Esophagus muscularis mucosa (tissue), 4 donors: ENCODE measurements around the gene CNNM1. TPM values are rescaled to one million over a fixed set of nuclear protein-coding genes. Genes with fewer than 3 reads are reported as not detected.

Experiments used
- DNase-seq: peaks from one replicate; pipeline ENCODE4 v3.0.0-alpha.2; 2017; ENCODE audit errors: extremely low spot score
- H3K27ac ChIP-seq, 4 donors: fragments of 200-600 bp; sonication (generic); replicated peaks in 1 of 4; 1 replicate in 3 of 4; 2 replicates in 1 of 4; pipeline ENCODE4 v1.5.1; 2016 to 2019; ENCODE audit warnings: mild to moderate bottlenecking in 1 of 4
- H3K27me3 ChIP-seq, 4 donors: fragments of 200-600 bp; sonication (generic); one replicate each; pipeline versions ENCODE4 v1.5.1 to v1.6.0; 2016 to 2019
- H3K36me3 ChIP-seq, 4 donors: fragments of 200-600 bp; sonication (generic); one replicate each; pipeline ENCODE4 v1.5.1; 2016 to 2019
- H3K4me1 ChIP-seq, 4 donors: fragments of 200-600 bp; sonication (generic); one replicate each; pipeline ENCODE4 v1.5.1; 2016 to 2019
- H3K4me3 ChIP-seq, 4 donors: fragments of 200-600 bp; sonication (generic); 1 replicate in 2 of 4; 2 replicates in 2 of 4; pipeline ENCODE4 v1.5.1; 2016 to 2019; ENCODE audit warnings: mild to moderate bottlenecking in 4 of 4, moderate library complexity in 1 of 4
- H3K9me3 ChIP-seq, 4 donors: fragments of 200-600 bp; sonication (generic); 1 replicate in 3 of 4; 2 replicates in 1 of 4; pipeline ENCODE4 v1.5.1; 2016 to 2019
- CTCF ChIP-seq, 3 experiments: fragments of 200-600 bp in 2 of 3; fragments of 450-650 bp in 1 of 3; sonication (generic) in 2 of 3; IDR thresholded peaks; one replicate each; pipeline ENCODE4 v1.5.1; 2017 to 2019; ENCODE audit warnings: antibody characterized with exemption in 3 of 3, mild to moderate bottlenecking in 2 of 3, moderate library complexity in 1 of 3
- EP300 ChIP-seq: sonication (generic); formaldehyde crosslinking; IDR thresholded peaks from one replicate; pipeline ENCODE4 v1.6.1; 2017; ENCODE audit warnings: antibody characterized with exemption
- POLR2A ChIP-seq: fragments of 450-650 bp; IDR thresholded peaks from one replicate; pipeline ENCODE4 v1.6.1; 2017; ENCODE audit warnings: antibody characterized with exemption, moderate library complexity, mild to moderate bottlenecking, low read depth
- POLR2AphosphoS5 ChIP-seq, 2 donors: sonication (generic); formaldehyde crosslinking; IDR thresholded peaks; one replicate each; pipeline ENCODE4 v1.6.1; 2017; ENCODE audit warnings: antibody characterized with exemption in 2 of 2
- WGBS: methylation state at CpG from one replicate; pipeline ENCODE4 v1.1.5; 2018; 5-methylcytosine and 5-hydroxymethylcytosine counted together
- intact Hi-C: fragments of 100-400 bp; cut with DNase I; formaldehyde crosslinking; loops from one replicate; pipeline ENCODE4 v1.15.1; 2023
- total RNA-seq, 4 donors: library from RNA; depleted of rRNA; stranded (reverse); fragments of >200 nt; gene quantifications; one replicate each; pipeline versions ENCODE4 v1.1.0 to v1.2.1, GENCODE V29; 2016

The CNNM1 gene
- total RNA-seq, 4 donors from 2014 or later = 1.7 to 3.4 (median 2.7) TPM

GRCh38 chr10:99387541-99387940, 58.4 kb downstream of the CNNM1 start:
- no peak for TF ChIP-seq EP300
- no peak for TF ChIP-seq CTCF (IDR thresholded peaks at IDR 0.05)
- no peak for TF ChIP-seq POLR2A
- TF ChIP-seq POLR2AphosphoS5 (IDR thresholded peaks at IDR 0.05) = no peak
- Histone ChIP-seq H3K27me3 (no peaks in the 10 kb centered on the region), H3K36me3 (peaks cover 0 to 3% (median 0%) of the 10 kb centered on the region in 4 donors), H3K9me3 (no peaks in the 10 kb centered on the region), H3K4me3 (no peak overlapping the region), H3K4me1 (peaks cover 17 to 21% (median 18%) of the 10 kb centered on the region in 4 donors), H3K27ac (no peak overlapping the region)
- WGBS = 89% methylated on average over 7 of the region's 11 CpGs
- DNase-seq = no peak
- intact Hi-C loops = no loop called here

- TF ChIP-seq EP300 (no peak), POLR2A (no peak), CTCF (IDR thresholded peaks at IDR 0.05) (no peak), POLR2AphosphoS5 (IDR thresholded peaks at IDR 0.05) (no peak)
- intact Hi-C loops = loop anchor here (2.0 kb wide), 1 partner anchor 223 kb away; no protein-coding TSS in a partner anchor
- Histone ChIP-seq H3K4me3 (no peak overlapping the region), H3K36me3 (peaks cover 0 to 8% (median 5%) of the 10 kb centered on the region in 4 donors), H3K27ac (no peak overlapping the region), H3K4me1 (peaks cover 17 to 25% (median 23%) of the 10 kb centered on the region in 4 donors), H3K27me3 (no peaks in the 10 kb centered on the region), H3K9me3 (no peaks in the 10 kb centered on the region)
- 87% methylated on average over 9 of the region's 9 CpGs for WGBS
- DNase-seq = no peak
These were observed 60.7 kb downstream of the CNNM1 start for GRCh38 chr10:99389729-99390480.

- Histone ChIP-seq H3K27me3 (no peaks in the 10 kb centered on the region), H3K4me3 (no peak overlapping the region), H3K36me3 (peaks cover 0 to 21% (median 12%) of the 10 kb centered on the region in 4 donors), H3K9me3 (no peaks in the 10 kb centered on the region), H3K4me1 (peaks cover 17 to 25% (median 23%) of the 10 kb centered on the region in 4 donors), H3K27ac (no peak overlapping the region)
- TF ChIP-seq POLR2A (no peak), EP300 (no peak), CTCF (IDR thresholded peaks at IDR 0.05) (no peak), POLR2AphosphoS5 (IDR thresholded peaks at IDR 0.05) (no peak)
- no peak for DNase-seq
- WGBS = 94% methylated on average over 2 of the region's 2 CpGs
- intact Hi-C loops = no loop called here
These were observed 62.2 kb downstream of the CNNM1 start for GRCh38 chr10:99391346-99391745.

GRCh38 chr10:99393036-99393435, 63.9 kb downstream of the CNNM1 start:
- Histone ChIP-seq H3K4me3 (no peak overlapping the region), H3K36me3 (peaks cover 12 to 38% (median 25%) of the 10 kb centered on the region in 4 donors), H3K27me3 (no peaks in the 10 kb centered on the region), H3K27ac (no peak overlapping the region), H3K9me3 (no peaks in the 10 kb centered on the region), H3K4me1 (peaks cover 17 to 25% (median 23%) of the 10 kb centered on the region in 4 donors)
- DNase-seq = no peak
- 67% methylated on average over 2 of the region's 2 CpGs for WGBS
- no peak for TF ChIP-seq CTCF (IDR thresholded peaks at IDR 0.05)
- TF ChIP-seq EP300 = no peak
- no peak for TF ChIP-seq POLR2AphosphoS5 (IDR thresholded peaks at IDR 0.05)
- TF ChIP-seq POLR2A = no peak
- intact Hi-C loops = loop anchor here (2.0 kb wide), 1 partner anchor 318 kb away; no protein-coding TSS in a partner anchor
